GM20000 (cell line): ENCODE results near the gene PEMT.

Experiments used
- DNase-seq: peaks from one replicate; pipeline ENCODE4 v3.0.0; 2012; ENCODE audit warnings: low spot score
- TF ChIP-seq, protein P1 (sequence below): IDR thresholded peaks from 2 replicates; pipeline ENCODE4 v1.5.1; 2012; ENCODE audit warnings: mild to moderate bottlenecking, control low read depth; ENCODE audit errors: extremely low read depth, missing control alignments

Gene PEMT

GRCh38 chr17:17587614-17588337, 3.7 kb downstream of the PEMT start:
- no peak for DNase-seq

GRCh38 chr17:17582372-17582771, 9.1 kb downstream of the PEMT start:
- no peak for DNase-seq
- TF ChIP-seq, protein P1, sequence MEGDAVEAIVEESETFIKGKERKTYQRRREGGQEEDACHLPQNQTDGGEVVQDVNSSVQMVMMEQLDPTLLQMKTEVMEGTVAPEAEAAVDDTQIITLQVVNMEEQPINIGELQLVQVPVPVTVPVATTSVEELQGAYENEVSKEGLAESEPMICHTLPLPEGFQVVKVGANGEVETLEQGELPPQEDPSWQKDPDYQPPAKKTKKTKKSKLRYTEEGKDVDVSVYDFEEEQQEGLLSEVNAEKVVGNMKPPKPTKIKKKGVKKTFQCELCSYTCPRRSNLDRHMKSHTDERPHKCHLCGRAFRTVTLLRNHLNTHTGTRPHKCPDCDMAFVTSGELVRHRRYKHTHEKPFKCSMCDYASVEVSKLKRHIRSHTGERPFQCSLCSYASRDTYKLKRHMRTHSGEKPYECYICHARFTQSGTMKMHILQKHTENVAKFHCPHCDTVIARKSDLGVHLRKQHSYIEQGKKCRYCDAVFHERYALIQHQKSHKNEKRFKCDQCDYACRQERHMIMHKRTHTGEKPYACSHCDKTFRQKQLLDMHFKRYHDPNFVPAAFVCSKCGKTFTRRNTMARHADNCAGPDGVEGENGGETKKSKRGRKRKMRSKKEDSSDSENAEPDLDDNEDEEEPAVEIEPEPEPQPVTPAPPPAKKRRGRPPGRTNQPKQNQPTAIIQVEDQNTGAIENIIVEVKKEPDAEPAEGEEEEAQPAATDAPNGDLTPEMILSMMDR, result no peak

More at GRCh38 chr17:17587614-17588337, 3.7 kb downstream of the PEMT start:
- TF ChIP-seq, protein P1, result no peak

DNA sequence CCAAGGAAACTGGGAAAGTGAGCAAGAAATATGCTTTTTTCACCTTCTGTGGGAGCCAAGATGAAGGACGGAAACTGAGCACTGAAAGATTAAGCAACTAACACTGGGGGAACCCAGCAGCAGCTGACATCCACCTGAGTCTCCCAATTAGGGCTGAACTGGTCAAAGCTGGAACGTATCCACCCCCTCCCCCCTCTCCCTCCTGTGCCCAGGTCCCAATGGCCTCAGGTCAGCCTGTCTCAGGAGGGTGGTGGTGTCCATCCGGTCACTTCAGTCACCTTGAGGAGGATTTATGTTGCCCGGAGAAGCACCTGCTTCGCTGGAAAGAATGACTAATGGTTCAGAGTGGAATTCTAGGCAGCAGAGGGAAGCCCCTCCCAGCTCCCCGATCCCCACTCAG, 10.0 kb downstream of the PEMT start:
- TF ChIP-seq, protein P1, result no peak

DNA sequence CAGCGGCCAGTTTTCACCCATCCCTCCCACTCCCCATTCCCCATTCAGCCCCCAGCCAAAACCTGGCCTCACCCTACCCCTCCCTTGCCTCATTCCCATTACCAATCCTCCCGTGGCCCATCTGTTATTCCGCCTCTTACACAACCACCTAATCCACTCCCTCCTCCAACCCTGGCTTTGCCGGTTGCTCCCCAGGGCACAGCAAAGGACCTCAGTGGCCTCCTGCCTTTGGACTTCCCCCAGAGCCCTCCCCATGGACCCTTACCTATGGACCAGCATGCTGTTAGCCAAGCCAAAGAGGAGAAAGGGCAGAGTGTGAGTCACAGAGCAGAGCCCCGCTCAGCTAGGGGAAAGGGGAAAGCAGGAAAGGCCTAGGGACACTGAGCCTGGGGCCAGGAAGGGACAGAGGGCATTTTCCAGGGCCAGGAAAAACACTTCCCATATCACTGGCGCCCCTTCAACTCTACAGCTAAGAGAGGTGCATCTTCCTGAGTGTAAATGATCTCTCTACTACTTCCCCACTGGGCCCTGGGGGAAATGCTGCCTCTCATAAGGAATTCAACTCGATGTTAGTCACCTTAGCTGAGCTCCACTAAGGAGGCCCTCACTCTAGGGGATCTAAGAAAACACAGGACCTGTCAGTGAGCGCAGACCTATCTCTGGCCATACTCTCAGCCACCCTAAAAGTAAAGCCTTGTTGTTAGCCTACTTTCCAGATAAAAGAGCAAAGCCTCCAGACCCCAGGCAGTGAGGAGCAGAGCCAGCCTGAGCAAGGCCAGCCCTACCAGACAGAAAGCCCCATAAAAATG, 10.6 kb downstream of the PEMT start:
- DNase-seq, result no peak
- TF ChIP-seq, protein P1, result no peak

More for the DNA sequence above, 10.0 kb downstream of the PEMT start:
- DNase-seq, result no peak

GRCh38 chr17:17579691-17580090, 11.8 kb downstream of the PEMT start:
- TF ChIP-seq, protein P1, result no peak
- no peak for DNase-seq

DNA sequence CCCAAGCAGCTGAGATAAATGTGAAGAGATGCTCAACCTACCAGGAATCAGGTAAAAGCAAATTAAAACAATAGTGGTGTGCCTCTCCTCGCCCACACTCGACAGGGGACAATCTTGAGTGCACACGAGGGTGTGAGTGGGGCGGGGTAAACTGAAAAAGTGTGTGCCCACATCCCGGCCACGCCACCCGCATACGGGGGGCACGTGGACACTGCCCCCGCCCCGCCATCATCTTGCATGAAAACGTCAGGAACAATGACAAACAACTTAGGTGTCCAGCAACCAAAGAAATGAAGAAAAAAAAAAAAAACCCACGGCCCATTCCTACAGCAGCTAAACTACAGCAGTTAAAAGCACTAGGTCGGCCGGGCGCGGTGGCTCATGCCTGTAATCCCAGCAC, 14.1 kb downstream of the PEMT start:
- DNase-seq, result no peak
- TF ChIP-seq, protein P1, result no peak

DNA sequence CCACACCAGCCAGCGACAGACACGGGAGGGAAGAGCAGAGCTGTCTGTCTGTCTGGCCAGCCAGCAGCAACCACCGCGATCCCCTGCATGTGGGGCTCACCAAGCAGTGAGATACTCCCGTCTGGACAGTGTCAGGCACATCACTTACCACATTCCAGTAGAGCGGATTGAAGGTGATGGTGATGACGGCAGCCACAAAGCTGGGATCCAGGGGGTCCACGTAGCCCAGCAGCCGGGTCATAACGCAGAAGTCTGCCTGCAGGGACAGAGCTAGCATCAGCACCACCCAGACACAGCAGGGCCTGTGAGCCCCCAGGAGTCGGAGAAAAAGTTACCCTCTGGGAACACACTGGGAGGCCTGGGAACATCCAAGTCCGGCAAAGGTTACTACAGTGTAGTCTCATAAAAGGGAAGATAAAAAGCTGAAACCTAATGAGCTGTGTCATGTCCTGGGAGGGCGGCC, 14.7 kb downstream of the PEMT start:
- TF ChIP-seq, protein P1, result no peak
- no peak for DNase-seq
